Stomach smooth muscle (tissue), 2 donors: ENCODE data around the gene EGFL8.

Source experiments
- H3K27ac ChIP-seq: one replicate; pipeline ENCODE4 v1.7.0; 2013; ENCODE audit warnings: mild to moderate bottlenecking, low read length, inconsistent platforms
- H3K27me3 ChIP-seq, 2 donors: one replicate each; pipeline ENCODE4 v1.7.0; 2013; ENCODE audit warnings: low read length in 2 of 2; ENCODE audit not compliant: insufficient read depth in 2 of 2, control insufficient read depth in 1 of 2
- H3K36me3 ChIP-seq, 2 donors: one replicate each; pipeline ENCODE4 v1.7.0; 2013; ENCODE audit warnings: low read length in 2 of 2; ENCODE audit not compliant: control insufficient read depth in 2 of 2, insufficient read depth in 2 of 2
- H3K4me1 ChIP-seq: one replicate; pipeline ENCODE4 v1.7.0; 2013; ENCODE audit warnings: low read length; ENCODE audit not compliant: control insufficient read depth, insufficient read depth
- H3K4me3 ChIP-seq, 2 donors: one replicate each; pipeline ENCODE4 v1.7.0; 2013; ENCODE audit warnings: low read length in 2 of 2
- H3K9ac ChIP-seq, 2 donors: one replicate each; pipeline ENCODE4 v1.7.0; 2013; ENCODE audit warnings: low read length in 2 of 2, mild to moderate bottlenecking in 1 of 2
- H3K9me3 ChIP-seq, 2 donors: one replicate each; pipeline ENCODE4 v1.7.0; 2013; ENCODE audit warnings: low read length in 2 of 2; ENCODE audit not compliant: control insufficient read depth in 2 of 2
- donor health status: healthy.
- donor health status: Pancreatic carcinoma.

Gene EGFL8

GRCh38 chr6:32152769-32153563 is 11.4 kb upstream of the EGFL8 start:
- H3K4me1 ChIP-seq: peaks cover 53% of the 10 kb centered on the region
- H3K27me3 ChIP-seq: no peaks in the 10 kb centered on the region
- peak overlapping the region; percentile 92 for H3K27ac ChIP-seq
- no peaks in the 10 kb centered on the region for H3K9me3 ChIP-seq
- H3K36me3 ChIP-seq: peaks cover 12 to 22% of the 10 kb centered on the region in 2 donors
- H3K4me3 ChIP-seq: peak overlapping the region; percentile 74 to 96
- peak overlapping the region; percentile 69 to 89 for H3K9ac ChIP-seq

GRCh38 chr6:32153564-32154513 is 10.6 kb upstream of the EGFL8 start, which contains the start of gene PPT2:
Gene PPT2, plus strand, starts transcription at chr6:32154141. Its CDS starts 454 bp downstream, at chr6:32154595.
- no peaks in the 10 kb centered on the region for H3K9me3 ChIP-seq
- peak within 1 kb of the TSS; percentile 74 to 96 for H3K4me3 ChIP-seq
- peak within 1 kb of the TSS; percentile 92 for H3K27ac ChIP-seq
- peaks cover 53% of the 10 kb centered on the region for H3K4me1 ChIP-seq
- H3K9ac ChIP-seq: peak within 1 kb of the TSS; percentile 69 to 89
- H3K27me3 ChIP-seq: no peaks in the 10 kb centered on the region
- peaks cover 20 to 30% of the 10 kb centered on the region in 2 donors for H3K36me3 ChIP-seq

GRCh38 chr6:32154514-32155161 is 9.8 kb upstream of the EGFL8 start:
- H3K36me3 ChIP-seq: peaks cover 18 to 27% of the 10 kb centered on the region in 2 donors
- H3K27me3 ChIP-seq: no peaks in the 10 kb centered on the region
- H3K27ac ChIP-seq: peak overlapping the region; percentile 92
- no peaks in the 10 kb centered on the region for H3K9me3 ChIP-seq
- H3K4me3 ChIP-seq: peak overlapping the region; percentile 74 to 96
- H3K4me1 ChIP-seq: peaks cover 52% of the 10 kb centered on the region
- H3K9ac ChIP-seq: peak overlapping the region; percentile 69 to 89

DNA sequence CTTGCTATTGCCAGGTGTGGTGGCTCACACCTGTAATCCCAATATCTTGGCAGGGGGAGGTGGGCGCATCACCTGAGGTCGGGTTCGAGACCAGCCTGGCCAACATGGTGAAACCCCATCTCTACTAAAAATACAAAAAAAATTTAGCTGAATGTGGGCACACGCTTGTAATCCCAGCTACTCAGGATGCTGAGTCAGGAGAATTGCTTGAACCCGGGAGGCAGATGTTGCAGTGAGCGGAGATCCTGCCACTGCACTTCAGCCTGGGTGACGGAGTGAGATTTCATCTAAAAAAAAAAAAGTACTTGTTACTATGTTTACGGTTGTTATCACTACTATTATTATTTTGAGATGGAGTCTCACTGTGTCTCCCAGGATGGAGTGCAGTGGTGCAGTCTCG is 7.5 kb upstream of the EGFL8 start:
- H3K4me1 ChIP-seq: peaks cover 33% of the 10 kb centered on the region
- H3K9me3 ChIP-seq: no peaks in the 10 kb centered on the region
- no peaks in the 10 kb centered on the region for H3K27me3 ChIP-seq
- no peak overlapping the region for H3K27ac ChIP-seq
- no peak overlapping the region for H3K9ac ChIP-seq
- peaks cover 18 to 27% of the 10 kb centered on the region in 2 donors for H3K36me3 ChIP-seq
- H3K4me3 ChIP-seq: no peak overlapping the region

DNA sequence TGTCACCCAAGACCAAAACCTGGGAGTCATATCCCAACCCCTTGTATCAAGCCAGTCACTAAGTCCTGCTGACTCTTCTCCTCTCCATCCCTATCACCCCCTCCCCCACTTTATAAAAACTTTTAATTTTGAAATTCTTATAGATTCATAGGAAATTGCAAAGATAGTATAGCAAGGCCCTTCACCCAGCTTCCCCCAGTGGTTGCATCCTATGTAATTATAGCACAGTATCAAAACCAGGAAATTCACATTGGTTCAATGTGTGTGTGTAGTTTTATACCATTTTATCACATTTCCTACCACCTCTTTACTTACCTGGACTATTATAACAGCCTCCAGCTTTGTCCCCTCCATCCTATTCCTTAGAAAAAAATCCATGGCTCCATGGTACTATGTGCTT is 6.3 kb upstream of the EGFL8 start:
- peaks cover 24 to 27% of the 10 kb centered on the region in 2 donors for H3K36me3 ChIP-seq
- no peaks in the 10 kb centered on the region for H3K27me3 ChIP-seq
- H3K9ac ChIP-seq: no peak overlapping the region
- H3K9me3 ChIP-seq: no peaks in the 10 kb centered on the region
- peaks cover 21% of the 10 kb centered on the region for H3K4me1 ChIP-seq
- H3K27ac ChIP-seq: no peak overlapping the region
- no peak overlapping the region for H3K4me3 ChIP-seq

GRCh38 chr6:32163559-32164258 is 686 bp upstream of the EGFL8 start:
- Histone ChIP-seq H3K4me1 (no peaks in the 10 kb centered on the region), H3K9ac (no peak overlapping the region), H3K9me3 (no peaks in the 10 kb centered on the region), H3K4me3 (no peak overlapping the region), H3K27ac (peak overlapping the region; percentile 49), H3K27me3 (no peaks in the 10 kb centered on the region), H3K36me3 (peaks cover 12 to 33% of the 10 kb centered on the region in 2 donors)

DNA sequence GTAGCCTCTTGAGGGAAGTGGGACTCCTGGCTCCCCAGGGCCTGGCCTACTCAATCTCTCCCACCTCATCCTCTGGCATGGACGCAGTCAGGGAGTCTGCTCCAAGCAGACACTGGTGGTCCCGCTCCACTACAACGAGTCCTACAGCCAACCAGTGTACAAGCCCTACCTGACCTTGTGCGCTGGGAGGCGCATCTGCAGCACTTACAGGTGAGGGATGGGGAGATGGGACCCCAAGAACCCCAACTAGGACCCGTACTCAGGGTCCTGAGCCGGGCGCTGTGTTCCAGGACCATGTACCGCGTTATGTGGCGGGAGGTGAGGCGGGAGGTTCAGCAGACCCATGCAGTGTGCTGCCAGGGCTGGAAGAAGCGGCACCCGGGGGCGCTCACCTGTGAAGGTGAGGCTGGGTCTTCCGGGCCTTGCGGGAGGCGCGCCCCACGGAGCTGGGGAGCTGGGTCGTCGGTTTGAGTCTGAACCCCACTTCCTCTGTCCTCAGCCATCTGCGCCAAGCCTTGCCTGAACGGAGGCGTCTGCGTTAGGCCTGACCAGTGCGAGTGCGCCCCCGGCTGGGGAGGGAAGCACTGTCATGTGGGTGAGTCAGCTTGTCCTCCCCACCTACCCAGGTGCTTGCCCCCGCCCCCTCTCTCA is 2.1 kb downstream of the EGFL8 start:
- Histone ChIP-seq H3K9me3 (no peaks in the 10 kb centered on the region), H3K27me3 (no peaks in the 10 kb centered on the region), H3K4me1 (no peaks in the 10 kb centered on the region), H3K36me3 (peaks cover 27 to 52% of the 10 kb centered on the region in 2 donors), H3K27ac (no peak overlapping the region), H3K9ac (no peak overlapping the region), H3K4me3 (no peak overlapping the region)

GRCh38 chr6:32167154-32167760 is 2.9 kb downstream of the EGFL8 start:
- H3K36me3 ChIP-seq: peaks cover 27 to 52% of the 10 kb centered on the region in 2 donors
- no peaks in the 10 kb centered on the region for H3K4me1 ChIP-seq

DNA sequence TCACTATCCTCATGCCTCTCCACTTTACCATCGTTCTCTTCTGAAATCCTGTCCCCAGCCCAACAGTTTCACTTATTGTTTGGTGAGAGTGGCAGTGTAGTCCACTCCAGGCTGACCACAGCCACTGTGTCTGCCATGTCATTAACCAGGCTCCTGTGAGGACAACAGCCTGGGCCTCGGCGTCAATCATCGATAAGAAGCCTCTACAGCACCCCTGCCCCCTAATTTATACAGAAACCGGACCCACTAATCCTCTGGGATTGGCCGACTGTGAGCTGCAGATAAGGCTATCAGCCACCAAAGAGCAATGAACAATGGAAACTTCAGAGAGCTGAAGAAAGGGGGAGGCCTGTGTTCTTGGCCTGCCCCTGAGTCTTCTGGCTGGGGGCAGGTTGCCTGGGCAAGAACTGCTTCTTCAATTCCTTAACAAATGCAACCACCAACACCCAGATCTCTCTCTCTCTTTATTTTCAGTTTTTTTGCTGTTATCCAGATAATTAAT is 3.4 kb downstream of the EGFL8 start:
- peaks cover under 1% of the 10 kb centered on the region for H3K4me1 ChIP-seq
- no peak overlapping the region for H3K9ac ChIP-seq
- H3K36me3 ChIP-seq: peaks cover 27 to 47% of the 10 kb centered on the region in 2 donors
- H3K27ac ChIP-seq: peak overlapping the region; percentile 18
- H3K4me3 ChIP-seq: no peak overlapping the region
- H3K9me3 ChIP-seq: no peaks in the 10 kb centered on the region
- no peaks in the 10 kb centered on the region for H3K27me3 ChIP-seq

More at GRCh38 chr6:32167154-32167760, 2.9 kb downstream of the EGFL8 start:
- no peak overlapping the region for H3K4me3 ChIP-seq
- H3K9ac ChIP-seq: no peak overlapping the region
- peak overlapping the region; percentile 18 for H3K27ac ChIP-seq
- no peaks in the 10 kb centered on the region for H3K27me3 ChIP-seq
- no peaks in the 10 kb centered on the region for H3K9me3 ChIP-seq
